HepG2 (cell line): ENCODE measurements around the gene OVOL2. TPM values are rescaled to one million over a fixed set of nuclear protein-coding genes. Genes with fewer than 3 reads are reported as not detected.

Experiments
- ATAC-seq: fragments of 200-7000 bp; cut with Tn5 transposase; 3 replicates; pipeline ENCODE4 v1.9.1; 2020; ENCODE audit warnings: mild to moderate bottlenecking, moderate library complexity
- BruUV-seq: library from RNA; stranded (reverse); fragments of 400-500 nt; replicated peaks from 2 replicates; lab custom pipeline; 2021; lab: Mats Ljungman, UMichigan
- CTCF ChIA-PET: fragments of 300-600 bp; formaldehyde crosslinking; extraction: SDS; loops from one replicate; lab custom pipeline; 2021; ENCODE audit warnings: low total read pairs, inconsistent platforms, low intra/inter-chr PET ratio; lab: Yijun Ruan, JAX
- POLR2A ChIA-PET: fragments of 350-600 bp; sonication (Branson Sonifier 250); formaldehyde crosslinking; loops from one replicate; lab custom pipeline; 2020; ENCODE audit warnings: antibody characterized with exemption, inconsistent platforms; lab: Yijun Ruan, JAX
- DNase-seq: peaks from one replicate; pipeline ENCODE4 v3.0.0-alpha.2; 2015; ENCODE audit warnings: low spot score
- FAIRE-seq: peaks from 3 replicates; lab custom pipeline; 2011; peaks lifted over from hg19 to GRCh38; lab: Jason Lieb, UNC
- H2AFZ ChIP-seq: one replicate; pipeline ENCODE4 v1.6.1; 2011; ENCODE audit warnings: low read length, inconsistent platforms
- H3K27ac ChIP-seq: fragments of 300-600 bp; 3 replicates; pipeline ENCODE4 v1.8.0; 2011; ENCODE audit warnings: mixed run types, mild to moderate bottlenecking, mixed read lengths, low read length, inconsistent platforms; ENCODE audit not compliant: insufficient read depth; ENCODE audit errors: extremely low read length
- H3K27me3 ChIP-seq, 2 experiments: fragments of 200-600 bp in 1 of 2; 2 replicates in 1 of 2; 3 replicates in 1 of 2; pipeline versions ENCODE4 v1.6.0 to v1.8.0; 2011; ENCODE audit warnings: low read length in 2 of 2, mild to moderate bottlenecking in 2 of 2, moderate library complexity in 2 of 2, inconsistent platforms in 1 of 2; ENCODE audit not compliant: insufficient read depth in 2 of 2, control insufficient read depth in 1 of 2
- H3K36me3 ChIP-seq, 2 experiments: fragments of 200-600 bp in 1 of 2; replicated peaks in 1 of 2; 2 replicates in 1 of 2; 3 replicates in 1 of 2; pipeline versions ENCODE4 v1.5.1 to v1.8.0; 2011; ENCODE audit warnings: low read length in 2 of 2, inconsistent platforms in 1 of 2; ENCODE audit not compliant: insufficient read depth in 2 of 2, control insufficient read depth in 1 of 2
- H3K4me1 ChIP-seq: 2 replicates; pipeline ENCODE4 v1.5.1; 2012; ENCODE audit warnings: low read length, inconsistent platforms; ENCODE audit not compliant: insufficient read depth
- H3K4me2 ChIP-seq: 2 replicates; pipeline ENCODE4 v1.6.0; 2011; ENCODE audit warnings: low read depth, low read length, inconsistent platforms
- H3K4me3 ChIP-seq, 3 experiments: fragments of 200-600 bp in 1 of 3; sonication (generic), shearing (Covaris generic) in 1 of 3; replicated peaks in 1 of 3; 2 replicates each; pipeline ENCODE4 v1.5.1; 2011 to 2016; ENCODE audit warnings: low read length in 3 of 3, inconsistent platforms in 2 of 3, low read depth in 2 of 3, mild to moderate bottlenecking in 2 of 3, control low read depth in 1 of 3, mixed read lengths in 1 of 3; ENCODE audit not compliant: insufficient read depth in 1 of 3
- H3K79me2 ChIP-seq: one replicate; pipeline ENCODE4 v1.6.1; 2011; ENCODE audit warnings: low read length, inconsistent platforms; ENCODE audit not compliant: insufficient read depth
- H3K9ac ChIP-seq: 2 replicates; pipeline ENCODE4 v1.6.0; 2011; ENCODE audit warnings: mild to moderate bottlenecking, low read depth, low read length, inconsistent platforms; ENCODE audit not compliant: insufficient read depth
- H3K9me3 ChIP-seq: 2 replicates; pipeline ENCODE4 v1.5.1; 2012; ENCODE audit warnings: mild to moderate bottlenecking, low read length
- H4K20me1 ChIP-seq: 2 replicates; pipeline ENCODE4 v1.6.0; 2011; ENCODE audit warnings: inconsistent platforms, mild to moderate bottlenecking, low read length, moderate library complexity; ENCODE audit not compliant: insufficient read depth
- AKAP8 ChIP-seq: sonication (generic); formaldehyde crosslinking; IDR thresholded peaks from 2 replicates; pipeline ENCODE4 v1.5.1; 2020; ENCODE audit warnings: mild to moderate bottlenecking, missing genetic modification reagents
- ARID4A ChIP-seq: sonication (generic); formaldehyde crosslinking; IDR thresholded peaks from 2 replicates; pipeline ENCODE4 v1.5.0; 2020; ENCODE audit warnings: mild to moderate bottlenecking, missing genetic modification reagents, borderline replicate concordance
- CC2D1A ChIP-seq: sonication (generic); formaldehyde crosslinking; IDR thresholded peaks from 2 replicates; pipeline ENCODE4 v1.8.1; 2023; ENCODE audit warnings: mild to moderate bottlenecking, missing genetic modification reagents
- FOSL2 ChIP-seq: sonication (generic); formaldehyde crosslinking; IDR thresholded peaks from 2 replicates; pipeline ENCODE4 v1.4.0; 2020; ENCODE audit warnings: missing genetic modification reagents
- FOXP1 ChIP-seq, 2 experiments: fragments of 450-650 bp in 1 of 2; IDR thresholded peaks; 2 replicates each; pipeline ENCODE4 v1.6.1; 2017 to 2018; ENCODE audit warnings: antibody characterized with exemption in 1 of 2
- GATA4 ChIP-seq: sonication (generic); IDR thresholded peaks from 2 replicates; pipeline ENCODE4 v1.6.1; 2016; ENCODE audit warnings: antibody characterized with exemption, low read depth, borderline replicate concordance
- GTF2F1 ChIP-seq: fragments of 150-350 bp; IDR thresholded peaks from 2 replicates; pipeline ENCODE4 v1.6.1; 2014; ENCODE audit warnings: low read length
- KLF9 ChIP-seq: IDR thresholded peaks from 2 replicates; pipeline ENCODE4 v1.6.1; 2016; ENCODE audit warnings: low read depth
- PBX3 ChIP-seq: sonication (generic); formaldehyde crosslinking; IDR thresholded peaks from 2 replicates; pipeline ENCODE4 v1.8.1; 2023; ENCODE audit warnings: missing genetic modification reagents, inconsistent platforms, borderline replicate concordance
- SAP130 ChIP-seq: IDR thresholded peaks from 2 replicates; pipeline ENCODE4 v1.6.1; 2016; ENCODE audit warnings: low read depth
- SMC3 ChIP-seq: IDR thresholded peaks from 2 replicates; pipeline ENCODE4 v1.6.1; 2011; ENCODE audit warnings: low read length, improper control_type of control experiment
- STAG1 ChIP-seq: sonication (generic); formaldehyde crosslinking; IDR thresholded peaks from 2 replicates; pipeline ENCODE4 v1.4.0; 2020; ENCODE audit warnings: missing genetic modification reagents
- ZFX ChIP-seq: sonication (generic); formaldehyde crosslinking; IDR thresholded peaks from 2 replicates; pipeline ENCODE4 v1.4.0; 2020; ENCODE audit warnings: mild to moderate bottlenecking, low read depth, missing genetic modification reagents, moderate library complexity
- ZNF432 ChIP-seq: sonication (generic); formaldehyde crosslinking; IDR thresholded peaks from 2 replicates; pipeline ENCODE4 v1.5.0; 2020; ENCODE audit warnings: missing genetic modification reagents, mild to moderate bottlenecking, borderline replicate concordance
- ZNF512 ChIP-seq: sonication (generic); formaldehyde crosslinking; IDR thresholded peaks from 2 replicates; pipeline ENCODE4 v1.4.0; 2020; ENCODE audit warnings: mild to moderate bottlenecking, missing genetic modification reagents
- ZNF572 ChIP-seq: sonication (generic); formaldehyde crosslinking; IDR thresholded peaks from 2 replicates; pipeline ENCODE4 v1.5.1; 2020; ENCODE audit warnings: mild to moderate bottlenecking, missing genetic modification reagents
- ZNF629 ChIP-seq: sonication (generic); formaldehyde crosslinking; conservative IDR thresholded peaks from 2 replicates; pipeline ENCODE4 v1.5.0; 2020; ENCODE audit warnings: missing genetic modification reagents
- ZNF724P ChIP-seq: sonication (generic); formaldehyde crosslinking; IDR thresholded peaks from 2 replicates; pipeline ENCODE4 v1.8.0; 2022; ENCODE audit warnings: missing genetic modification reagents, borderline replicate concordance
- ZNF747 ChIP-seq: sonication (generic); formaldehyde crosslinking; IDR thresholded peaks from 2 replicates; pipeline ENCODE4 v1.8.1; 2023; ENCODE audit warnings: missing genetic modification reagents, mild to moderate bottlenecking, borderline replicate concordance
- WGBS: methylation state at CpG from one replicate; pipeline ENCODE4 v1.1.6; 2017; ENCODE audit warnings: low lambda C conversion rate; 5-methylcytosine and 5-hydroxymethylcytosine counted together
- in situ Hi-C: cut with HindIII; loops from 2 replicates; pipeline ENCODE4 v1.10.0; 2017; ENCODE audit warnings: low pct_unique_long_range_greater_than_20kb; ENCODE audit not compliant: extremely low pct_ligation_motif_present
- intact Hi-C: fragments of 100-400 bp; cut with micrococcal nuclease; formaldehyde crosslinking; loops from one replicate; pipeline ENCODE4 v1.10.0; 2022; ENCODE audit not compliant: unreplicated experiment
- polyA plus RNA-seq, 8 experiments: library from polyadenylated mRNA; depleted of rRNA in 3 of 8; stranded (reverse) in 7 of 8; unstranded in 1 of 8; fragments of >200 nt; fragmentation: Illumina TruSeq in 4 of 8; extraction: Trizol in 4 of 8; gene quantifications; 2 replicates each; pipeline versions ENCODE4 v1.2.1 to v1.2.3, GENCODE V29; 2011 to 2016; ENCODE audit warnings: low read depth in 4 of 8, missing spikeins in 1 of 8, mixed read lengths in 1 of 8; ENCODE audit not compliant: insufficient read depth in 1 of 8
- total RNA-seq, 5 experiments: library from RNA; depleted of rRNA; stranded (reverse); fragments of >200 nt; fragmentation: Illumina TruSeq; extraction: Trizol; gene quantifications; 2 replicates each; pipeline ENCODE4 v1.2.3, GENCODE V29; 2016; ENCODE audit warnings: low read depth in 1 of 5

Gene OVOL2
- total and polyA plus RNA-seq, 2 of the 13 experiments (the other 11 are each of a cell fraction or from before 2014, with no cell fraction given): 0.20 to 0.31 TPM

- TF ChIP-seq ZNF512 (no peak), GTF2F1 (no peak), ZNF724P (no peak), FOXP1 (IDR thresholded peaks at IDR 0.05) (no peak), FOXP1 (CRISPR knock-in tag; IDR thresholded peaks at IDR 0.05) (no peak), KLF9 (CRISPR knock-in tag) (no peak), FOSL2 (CRISPR knock-in tag) (no peak), STAG1 (peak; percentile 67), ZNF747 (CRISPR knock-in tag) (no peak), ZNF432 (CRISPR knock-in tag) (no peak), CC2D1A (CRISPR knock-in tag) (no peak), SMC3 (peak; percentile 52; the same call in 1 of the 2 replicates), ZNF572 (CRISPR knock-in tag) (no peak), ZNF629 (CRISPR knock-in tag) (no peak), SAP130 (CRISPR knock-in tag) (no peak)
- TF ChIP-seq, all 625 proteins: peak for 6
Observed at GRCh38 chr20:18020931-18021330, 36.8 kb downstream of the OVOL2 start (continued).

- intact Hi-C loops: no loop called here
- ATAC-seq: peak; percentile 82
- 7% methylated on average over 1 of the region's 1 CpG for WGBS
- TF ChIP-seq AKAP8 (CRISPR knock-in tag) (no peak), ARID4A (CRISPR knock-in tag) (peak; percentile 19; the same call in 1 of the 2 replicates), GATA4 (no peak), SMC3 (peak; percentile 59; the same call in 1 of the 2 replicates), ZFX (CRISPR knock-in tag) (no peak), PBX3 (CRISPR knock-in tag) (no peak)
Observed at GRCh38 chr20:18019068-18019467, 38.6 kb downstream of the OVOL2 start.

More at GRCh38 chr20:18019068-18019467, 38.6 kb downstream of the OVOL2 start:
- H3K9me3 ChIP-seq: no peaks in the 10 kb centered on the region
- no peaks in the 10 kb centered on the region for H3K36me3 ChIP-seq
- DNase-seq: peak; percentile 46
- ChIA-PET CTCF (interaction anchor here (0.6 kb wide), 1 partner anchor 95 kb away, joined by 3 read pairs; no protein-coding TSS in a partner anchor), POLR2A (no interaction called here)
- H3K4me3 ChIP-seq: no peak overlapping the region
- H3K4me1 ChIP-seq: no peaks in the 10 kb centered on the region
- no TSS peak for BruUV-seq
- peaks cover 0 to 15% of the 10 kb centered on the region in 2 experiments; a peak in 3 of 5 replicates for H3K27me3 ChIP-seq
- no peak overlapping the region for H3K9ac ChIP-seq
- no peak overlapping the region for H3K27ac ChIP-seq
- H3K79me2 ChIP-seq: no peaks in the 10 kb centered on the region
- H3K4me2 ChIP-seq: no peak overlapping the region
- H2AFZ ChIP-seq: no peak overlapping the region
- in situ Hi-C loops: no loop called here
- no peaks in the 10 kb centered on the region for H4K20me1 ChIP-seq
- FAIRE-seq: peak; percentile 58
